GM19351 (cell line): Measurements from ENCODE around the gene MPPED2.

Source experiments
- ATAC-seq: cut with Tn5 transposase; IDR thresholded peaks from one replicate; pipeline ENCODE4 v1.9.1; 2021; ENCODE audit warnings: mild to moderate bottlenecking, moderate library complexity; ENCODE audit not compliant: unreplicated experiment

The MPPED2 gene

DNA sequence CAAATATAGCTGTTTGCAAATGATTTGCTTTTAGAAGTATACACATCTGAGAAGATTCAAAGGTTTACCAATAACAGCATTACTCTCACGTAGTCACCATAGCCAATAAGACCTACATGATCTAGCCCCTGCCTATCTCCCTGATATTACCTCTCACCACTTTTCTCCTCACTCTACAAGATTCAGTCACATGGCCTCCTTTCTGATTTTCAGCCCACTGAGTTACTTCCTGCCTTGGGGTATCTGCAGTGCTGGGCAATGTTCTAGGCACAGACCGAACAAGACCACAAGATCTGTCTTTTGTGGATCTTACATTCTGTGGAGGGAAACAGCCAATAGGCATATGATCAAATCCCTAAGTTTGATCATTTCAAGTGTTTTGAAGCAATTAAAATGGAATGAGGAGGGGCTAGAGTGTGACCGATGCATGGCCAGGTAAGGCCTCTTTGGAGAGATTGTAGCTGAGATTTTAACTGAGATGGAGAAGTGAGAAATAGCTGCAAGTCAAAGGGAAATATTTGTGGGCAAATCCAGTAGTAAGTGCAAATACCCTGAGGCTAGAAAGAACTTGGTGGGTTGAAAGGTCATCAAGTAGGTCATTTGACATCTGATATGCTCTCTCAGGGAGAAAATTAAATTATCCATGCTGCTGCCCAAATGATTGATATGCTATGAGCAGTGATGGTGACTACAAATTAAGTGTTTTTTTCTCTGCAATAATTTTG, 220.2 kb downstream of the MPPED2 start:
- ATAC-seq = peak; percentile 63

DNA sequence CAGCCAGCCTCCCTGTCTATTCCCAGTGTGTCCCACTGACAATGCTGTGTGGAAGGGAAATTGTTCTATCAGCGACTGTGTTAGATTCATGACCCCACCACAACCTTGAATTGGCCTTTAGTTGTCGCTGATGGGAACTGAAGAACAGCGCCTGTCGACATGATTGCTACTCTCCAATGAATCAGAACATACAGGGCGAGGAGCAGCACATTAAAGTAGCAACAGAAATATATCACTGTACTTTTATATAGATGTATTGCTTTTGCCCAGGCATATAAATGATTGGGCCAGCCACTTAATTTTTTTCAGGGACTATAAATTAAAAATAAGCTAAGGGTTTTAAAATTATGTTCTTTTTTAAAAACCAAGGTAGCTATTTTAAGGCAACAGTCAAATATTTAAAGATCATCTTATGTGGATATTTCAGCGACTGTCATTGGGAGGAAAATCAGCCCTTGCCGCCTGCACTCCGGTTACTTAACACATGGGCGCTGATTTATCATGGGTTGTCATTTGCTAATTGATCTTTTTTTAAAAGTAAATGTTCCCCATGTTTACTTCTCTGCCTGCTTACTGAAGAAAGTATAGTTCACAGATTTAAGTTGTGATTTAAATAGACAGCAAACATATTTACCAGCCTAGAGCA, 221.2 kb downstream of the MPPED2 start:
- no peak for ATAC-seq

DNA sequence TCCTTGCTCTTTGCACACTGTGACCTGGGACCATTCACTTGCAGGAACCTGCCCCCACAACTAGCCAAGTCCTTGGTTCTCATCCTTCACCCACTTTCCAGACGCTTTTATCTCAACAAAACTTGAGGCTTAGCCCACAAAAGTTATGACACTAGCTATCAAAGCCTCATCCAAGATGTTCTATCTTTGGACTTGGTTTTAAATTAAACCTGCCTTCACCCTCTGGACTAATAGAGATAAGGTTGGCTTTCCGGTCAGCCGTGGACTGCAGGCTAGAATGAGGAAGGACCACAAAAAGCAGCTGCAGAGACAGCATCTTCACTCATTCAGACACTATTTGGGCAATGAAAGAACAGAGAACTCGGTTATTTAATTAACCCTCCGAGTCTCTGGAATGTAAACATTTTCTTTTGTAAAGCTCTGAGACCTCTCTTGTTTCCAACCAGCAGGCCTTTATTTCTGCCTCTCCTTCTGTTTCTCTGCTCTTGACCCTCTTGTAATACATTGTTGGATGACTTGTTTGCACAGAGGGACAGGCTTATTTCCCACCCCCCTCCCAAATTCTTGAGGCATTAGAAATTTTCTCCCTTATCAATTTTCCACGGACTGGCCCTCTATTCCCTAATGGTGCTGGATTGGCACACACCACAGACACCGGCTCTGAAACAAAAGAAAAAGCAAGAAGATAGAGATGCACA, 221.9 kb downstream of the MPPED2 start:
- ATAC-seq = no peak

DNA sequence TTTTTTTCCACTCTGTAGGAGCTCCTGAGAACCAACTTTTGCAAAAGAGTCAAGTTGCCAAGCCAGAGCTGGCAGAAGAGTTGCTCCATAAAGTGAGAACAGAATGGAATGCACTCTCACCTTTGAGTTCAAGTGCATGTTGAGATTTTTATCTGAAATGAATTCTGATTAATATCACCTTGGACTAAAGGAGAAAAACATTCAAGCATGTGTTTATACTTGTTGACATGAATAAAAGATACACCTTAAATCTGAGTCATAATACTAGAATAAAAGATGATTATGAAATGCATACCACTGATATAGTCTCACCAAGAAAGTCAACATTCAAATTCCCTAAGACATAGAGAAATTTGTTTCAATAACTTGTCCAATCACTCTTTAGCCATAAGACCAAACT, 225.4 kb downstream of the MPPED2 start:
- no peak for ATAC-seq
